RWPE1 (cell line): ENCODE data around the gene RBP4.

Experiments used
- CTCF ChIA-PET: fragments of 350-600 bp; sonication (Branson Sonifier 250); formaldehyde crosslinking; extraction: SDS; loops from one replicate; lab custom pipeline; 2021; lab: Yijun Ruan, JAX
- POLR2A ChIA-PET: fragments of 400-600 bp; formaldehyde crosslinking; extraction: SDS; loops from one replicate; lab custom pipeline; 2020; ENCODE audit warnings: antibody characterized with exemption; ENCODE audit not compliant: low non-redundant PET; lab: Yijun Ruan, JAX
- DNase-seq: peaks from one replicate; pipeline ENCODE4 v3.0.0; 2012; ENCODE audit warnings: low spot score
- H3K27ac ChIP-seq: fragments of 450-650 bp; 2 replicates; pipeline ENCODE4 v1.5.1; 2017
- CTCF ChIP-seq: fragments of 450-650 bp; conservative IDR thresholded peaks from 2 replicates; pipeline ENCODE4 v1.5.1; 2017; ENCODE audit warnings: low read depth, mild to moderate bottlenecking

RBP4 gene

GRCh38 chr10:93560541-93560940 lies 40.5 kb downstream of the RBP4 start:
- ChIA-PET POLR2A (no interaction called here), CTCF (no interaction called here)
- no peak for DNase-seq
- no peak overlapping the region for H3K27ac ChIP-seq
- TF ChIP-seq CTCF: no peak

DNA sequence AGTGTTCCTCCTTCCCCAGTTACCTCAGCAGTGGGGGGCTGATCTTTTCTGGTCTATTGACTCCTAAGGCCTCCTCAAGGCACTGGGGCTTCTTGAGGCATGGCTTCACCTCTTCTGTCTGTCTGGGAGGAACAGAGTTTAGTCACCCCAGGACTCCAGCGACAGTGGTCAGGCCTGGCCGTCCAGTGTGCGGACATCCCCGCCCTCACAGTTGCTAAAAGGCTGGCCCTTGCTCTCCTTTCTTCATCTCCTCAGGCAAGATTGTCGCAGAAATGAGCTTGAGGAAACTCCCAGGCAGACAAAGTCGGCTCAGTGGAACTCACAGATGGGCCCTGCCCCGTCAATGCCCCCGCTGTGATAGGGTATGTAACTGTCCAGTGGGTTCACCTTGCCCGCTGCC lies 41.5 kb downstream of the RBP4 start:
- POLR2A ChIA-PET: no interaction called here
- no peak for DNase-seq
- no peak for TF ChIP-seq CTCF
- CTCF ChIA-PET: no interaction called here
- H3K27ac ChIP-seq: no peak overlapping the region

DNA sequence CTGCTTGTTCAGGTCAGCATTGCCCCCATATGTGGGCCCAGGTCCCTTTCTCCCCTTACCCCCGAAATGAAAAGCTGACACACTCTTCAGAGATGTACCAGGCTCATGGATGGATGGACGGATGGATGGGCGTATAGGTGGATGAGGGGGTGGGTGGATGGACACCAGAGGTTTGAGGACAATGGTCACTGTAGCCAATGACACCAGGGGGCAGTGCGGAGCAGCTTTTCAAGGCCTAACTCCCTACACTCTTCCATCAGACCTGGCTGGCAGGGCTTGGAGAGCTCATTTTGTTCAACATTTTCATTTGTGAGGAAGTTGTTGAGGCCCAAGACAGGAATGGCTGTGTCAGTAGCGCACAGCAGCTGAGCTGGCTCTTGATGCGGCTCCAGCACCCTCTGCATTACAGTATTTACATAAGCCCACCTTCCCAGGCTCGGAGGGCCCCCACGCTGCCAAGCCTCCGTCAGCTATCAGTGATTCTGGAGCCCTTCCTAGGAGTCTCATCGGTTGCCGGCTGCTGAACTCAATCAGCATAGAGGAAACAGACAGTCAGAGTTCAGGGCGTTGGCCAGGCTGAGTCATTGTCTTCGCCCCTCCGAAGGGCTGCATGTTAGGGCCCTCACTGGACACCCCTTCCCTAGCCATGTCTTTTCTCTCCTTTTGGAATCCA lies 46.1 kb downstream of the RBP4 start:
- ChIA-PET POLR2A (no interaction called here), CTCF (interaction anchor here (0.5 to 1.8 kb wide), 10 partner anchors 10 to 304 kb away, joined by 3 to 8 read pairs (median 3); partner anchors contain the start of gene FRA10AC1)
- H3K27ac ChIP-seq: no peak overlapping the region
- TF ChIP-seq CTCF: peak; percentile 36; the same call in 1 of the 2 replicates
- peak; percentile 69 for DNase-seq

DNA sequence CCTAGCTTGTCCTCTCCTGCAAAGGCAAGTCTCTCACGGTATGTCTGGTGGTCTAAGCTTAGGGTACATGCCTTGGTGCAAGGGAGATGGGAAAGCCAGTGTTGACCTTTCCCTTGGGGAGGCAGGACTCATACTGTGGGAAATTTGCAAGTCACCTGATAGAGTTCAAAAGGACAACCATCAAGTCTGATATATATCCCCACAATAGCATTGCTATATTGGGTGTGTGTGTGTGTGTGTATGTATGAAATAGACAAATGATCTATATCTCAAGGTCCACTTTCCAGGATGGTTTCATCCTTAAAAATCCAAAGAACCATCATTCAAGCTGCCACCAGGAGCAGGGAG lies 46.7 kb downstream of the RBP4 start:
- no peak for TF ChIP-seq CTCF
- ChIA-PET POLR2A (no interaction called here), CTCF (interaction anchor here (0.5 to 1.8 kb wide), 8 partner anchors 79 to 666 kb away, joined by 3 to 8 read pairs (median 3); partner anchors contain the start of gene FRA10AC1)
- DNase-seq: no peak
- no peak overlapping the region for H3K27ac ChIP-seq

DNA sequence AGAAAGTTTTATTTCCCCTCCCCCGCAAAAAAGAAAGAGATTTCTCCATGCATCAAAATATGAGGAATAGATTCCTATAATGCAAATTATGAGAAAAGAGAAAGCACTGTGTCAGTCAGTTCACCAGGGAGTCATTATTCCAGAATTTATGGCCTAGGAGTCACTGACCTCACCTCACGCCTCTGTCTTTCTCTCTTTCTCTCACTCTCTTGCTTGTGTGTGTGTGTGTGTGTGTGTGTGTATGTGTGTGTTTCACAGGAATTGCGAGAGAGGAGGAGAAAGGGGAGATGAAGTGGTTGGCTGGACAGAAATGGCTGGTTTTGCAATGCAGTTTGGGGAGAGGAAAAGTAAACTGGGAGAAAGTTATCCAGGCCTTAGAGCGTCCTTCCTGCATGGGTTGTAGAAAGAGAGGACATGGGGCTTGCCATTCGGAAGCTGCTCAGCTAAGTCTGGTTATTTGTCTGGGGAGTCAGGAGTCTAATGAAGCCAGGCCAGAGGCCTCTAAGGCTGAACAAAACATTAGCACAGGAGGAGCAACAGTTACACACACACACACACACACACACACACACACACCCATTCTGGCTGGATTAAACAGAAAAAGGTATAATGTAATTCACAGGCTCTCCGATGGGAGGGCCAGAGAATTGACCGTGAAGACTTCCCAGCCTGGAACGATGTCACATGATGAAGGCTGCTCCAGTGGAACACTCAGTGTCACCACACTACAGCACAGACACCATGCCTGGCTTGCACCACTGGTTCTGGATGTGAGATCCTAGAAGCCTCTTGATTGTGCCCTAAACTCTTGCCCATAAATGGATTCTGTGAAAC lies 47.3 kb downstream of the RBP4 start:
- no peak for TF ChIP-seq CTCF
- DNase-seq: no peak
- ChIA-PET POLR2A (no interaction called here), CTCF (interaction anchor here (0.5 to 1.8 kb wide), 7 partner anchors 79 to 666 kb away, joined by 3 to 8 read pairs (median 3); partner anchors contain the start of gene FRA10AC1)
- H3K27ac ChIP-seq: no peak overlapping the region

DNA sequence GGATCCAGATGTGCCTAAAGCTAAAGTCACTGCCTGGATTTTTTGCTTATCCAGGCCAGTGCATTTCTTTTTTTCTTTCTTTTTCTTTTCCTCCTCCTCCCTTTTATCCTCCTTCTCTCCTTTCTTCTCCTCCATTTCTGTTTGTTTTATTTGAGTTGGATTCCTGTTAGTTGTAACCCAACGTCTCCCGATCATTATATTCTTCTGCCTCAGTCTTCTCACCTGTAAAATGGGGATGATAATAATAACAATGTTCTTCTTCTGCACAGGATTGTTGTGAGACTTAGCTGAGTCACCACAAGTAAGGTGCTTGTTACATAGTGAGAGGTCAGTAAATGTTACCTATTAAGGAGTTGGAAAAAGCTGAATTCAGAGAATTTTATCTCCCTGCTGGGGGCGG lies 48.3 kb downstream of the RBP4 start:
- no peak overlapping the region for H3K27ac ChIP-seq
- CTCF ChIA-PET: interaction anchor here (0.6 kb wide), 2 partner anchors 141 to 263 kb away, joined by 3 read pairs; no protein-coding TSS in a partner anchor
- TF ChIP-seq CTCF: no peak
- POLR2A ChIA-PET: no interaction called here
- DNase-seq: no peak
